Left lobe of liver (tissue), 2 donors: ENCODE results near the gene TMEM138. TPM values are rescaled to one million over a fixed set of nuclear protein-coding genes. Genes with fewer than 3 reads are reported as not detected.
"Not testable (repeated sequence)": the region's sequence is repeated elsewhere in the genome, so short reads cannot be mapped to it uniquely, and the experiment has no call there.

Experiments
- ATAC-seq: fragments of 200-7000 bp; cut with Tn5 transposase; one replicate; pipeline ENCODE4 v1.9.1; 2020; ENCODE audit warnings: mild to moderate bottlenecking, moderate library complexity
- DNase-seq: peaks from one replicate; pipeline ENCODE4 v3.0.0-alpha.2; 2020; ENCODE audit warnings: low spot score
- total RNA-seq: library from RNA; stranded (reverse); gene quantifications from one replicate; pipeline ENCODE4 v1.2.1, GENCODE V29; 2021
- donor health status: DM: no; HTN: no; CAD: no; lungs with moderate emphysema.
- donor health status: DM: no; HTN: yes; CAD: no.

The TMEM138 gene
- total RNA-seq, 1 donor from 2014 or later, result 23.7 TPM

DNA sequence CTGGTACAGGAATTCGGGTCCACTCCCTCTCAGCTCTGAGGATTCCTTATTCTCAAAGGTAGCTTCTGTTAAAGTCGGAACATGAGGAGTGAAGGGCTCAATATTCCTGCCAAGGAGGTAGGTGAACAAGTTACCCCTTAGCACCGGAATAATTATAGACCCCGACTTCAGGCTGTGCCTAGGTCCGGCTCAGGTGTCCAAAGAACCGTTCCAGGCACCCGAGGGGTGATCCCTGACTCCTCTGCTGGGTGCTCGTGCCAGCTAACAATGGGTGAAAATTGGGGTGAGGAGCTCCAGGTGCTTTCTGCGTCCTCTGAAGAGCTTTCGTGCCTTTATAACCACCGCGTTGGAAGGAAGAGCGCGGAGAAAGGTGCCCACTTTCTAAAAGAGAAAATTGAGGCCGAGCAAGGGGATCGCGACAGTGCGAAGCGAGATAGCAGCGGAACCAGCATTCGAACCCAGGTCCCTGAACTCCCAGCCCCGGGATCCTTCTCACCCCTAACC is 885 bp upstream of the TMEM138 start:
- no peak for ATAC-seq
- no peak for DNase-seq

DNA sequence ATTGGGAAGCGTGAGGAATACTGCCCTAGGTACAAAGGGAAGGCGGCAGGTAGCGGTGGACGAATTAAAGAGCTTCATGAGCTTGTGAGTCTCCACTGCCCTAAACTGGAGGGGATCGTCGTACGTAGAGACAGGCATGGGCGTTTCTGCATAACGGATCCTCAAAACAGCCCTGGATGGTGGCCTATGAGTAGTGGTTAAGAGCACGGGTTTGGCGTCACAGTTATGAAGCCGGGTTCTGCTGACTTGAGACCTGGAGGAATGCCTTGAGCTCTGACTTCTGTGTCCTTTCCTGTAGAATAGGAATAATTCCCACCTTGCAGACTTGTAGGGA is 335 bp downstream of the TMEM138 start:
- ATAC-seq (peak; percentile 16), DNase-seq (no peak)

DNA sequence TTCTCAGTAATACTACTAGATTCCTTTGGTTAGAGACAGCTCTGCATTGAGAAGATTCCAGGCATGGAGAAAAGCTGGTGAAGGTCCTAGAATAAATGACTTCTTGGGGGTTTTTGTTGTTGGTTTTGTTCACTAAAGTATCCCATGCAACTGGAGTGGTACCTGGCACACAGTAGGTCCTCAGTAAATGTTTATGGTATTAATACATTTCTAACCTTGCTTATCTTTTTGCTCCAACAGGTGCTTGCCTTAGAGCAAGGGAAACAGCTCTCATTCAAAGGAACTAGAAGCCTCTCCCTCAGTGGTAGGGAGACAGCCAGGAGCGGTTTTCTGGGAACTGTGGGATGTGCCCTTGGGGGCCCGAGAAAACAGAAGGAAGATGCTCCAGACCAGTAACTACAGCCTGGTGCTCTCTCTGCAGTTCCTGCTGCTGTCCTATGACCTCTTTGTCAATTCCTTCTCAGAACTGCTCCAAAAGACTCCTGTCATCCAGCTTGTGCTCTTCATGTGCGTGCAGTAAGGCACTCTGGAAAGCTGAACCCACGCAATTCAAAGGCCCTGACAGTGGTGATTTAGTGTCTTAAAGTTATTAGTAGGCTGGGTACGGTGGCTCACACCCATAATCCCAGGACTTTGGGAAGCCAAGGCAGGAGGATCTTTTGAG is 2.0 kb downstream of the TMEM138 start:
- DNase-seq (no peak), ATAC-seq (no peak)

DNA sequence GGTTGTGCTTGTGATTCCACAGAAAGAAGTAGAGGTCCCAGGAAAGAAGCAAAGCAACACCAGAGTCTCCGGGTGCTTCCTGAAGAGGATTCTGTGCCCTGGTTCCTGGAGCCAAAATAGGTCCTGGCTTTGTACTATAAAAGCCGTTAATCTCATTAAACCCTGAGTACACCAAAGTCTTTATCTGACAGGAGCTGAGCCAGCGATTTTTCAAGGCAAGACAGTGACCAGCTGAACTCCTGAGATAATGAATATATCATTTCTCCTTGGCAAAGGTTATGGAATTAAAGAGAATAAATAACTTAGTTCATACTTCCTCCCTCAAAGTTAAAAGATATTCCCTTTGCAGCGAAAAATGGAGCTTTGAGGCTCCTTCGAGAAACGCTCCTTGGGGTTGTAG is 5.2 kb downstream of the TMEM138 start:
- DNase-seq (no peak), ATAC-seq (no peak)

DNA sequence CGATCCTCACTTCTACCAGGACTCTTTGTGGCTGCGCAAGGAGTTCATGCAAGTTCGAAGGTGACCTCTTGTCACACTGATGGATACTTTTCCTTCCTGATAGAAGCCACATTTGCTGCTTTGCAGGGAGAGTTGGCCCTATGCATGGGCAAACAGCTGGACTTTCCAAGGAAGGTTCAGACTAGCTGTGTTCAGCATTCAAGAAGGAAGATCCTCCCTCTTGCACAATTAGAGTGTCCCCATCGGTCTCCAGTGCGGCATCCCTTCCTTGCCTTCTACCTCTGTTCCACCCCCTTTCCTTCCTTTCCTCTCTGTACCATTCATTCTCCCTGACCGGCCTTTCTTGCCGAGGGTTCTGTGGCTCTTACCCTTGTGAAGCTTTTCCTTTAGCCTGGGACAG is 6.5 kb downstream of the TMEM138 start:
- DNase-seq (no peak), ATAC-seq (no peak)

DNA sequence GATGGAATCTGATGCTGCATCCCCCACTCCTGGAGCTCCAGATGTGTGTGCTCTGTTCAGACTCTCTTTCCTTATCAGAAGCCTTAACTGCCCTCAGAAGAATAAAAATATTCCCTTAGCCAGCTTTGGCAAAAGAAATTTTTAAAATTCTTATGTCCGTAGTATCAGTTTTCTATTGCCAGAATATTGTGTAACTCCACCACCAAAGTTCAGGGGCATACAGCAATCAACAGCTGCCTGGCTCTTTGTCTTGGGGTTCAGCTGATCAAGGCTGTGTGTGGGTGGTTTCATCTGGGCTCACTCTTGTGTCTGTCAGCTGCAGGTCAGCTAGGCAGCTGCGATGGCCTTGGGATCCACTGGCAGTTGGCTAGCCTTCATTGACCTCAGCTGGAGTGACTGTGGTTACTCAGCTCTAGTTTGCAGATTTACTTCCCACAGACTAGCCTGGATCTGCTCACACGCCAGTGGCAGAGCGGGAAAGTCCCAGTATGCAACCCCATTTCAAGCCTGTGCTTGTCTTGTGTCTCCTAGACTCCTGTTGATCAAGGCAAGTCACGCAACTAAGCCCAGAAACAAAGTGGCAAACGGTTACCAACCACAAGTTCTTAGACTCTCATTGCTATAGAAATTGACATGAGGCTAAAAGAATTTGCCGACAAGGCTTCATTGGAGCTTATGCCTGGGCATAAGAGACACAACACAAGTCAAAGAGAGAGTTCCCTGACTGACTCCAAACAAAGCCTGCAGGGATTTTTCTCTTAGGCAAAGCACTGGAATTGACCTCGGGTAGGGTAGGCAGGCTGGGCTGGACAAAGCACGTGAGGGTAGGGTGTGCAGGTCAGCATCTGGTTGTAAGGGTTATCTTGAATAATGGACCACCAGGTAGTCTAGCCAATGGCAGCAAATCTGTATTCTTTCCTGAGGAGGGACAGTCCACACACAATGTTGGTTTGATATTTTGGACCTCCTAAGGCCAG is 7.5 kb downstream of the TMEM138 start:
- ATAC-seq (peak; percentile 96), DNase-seq (peak; percentile 92)

DNA sequence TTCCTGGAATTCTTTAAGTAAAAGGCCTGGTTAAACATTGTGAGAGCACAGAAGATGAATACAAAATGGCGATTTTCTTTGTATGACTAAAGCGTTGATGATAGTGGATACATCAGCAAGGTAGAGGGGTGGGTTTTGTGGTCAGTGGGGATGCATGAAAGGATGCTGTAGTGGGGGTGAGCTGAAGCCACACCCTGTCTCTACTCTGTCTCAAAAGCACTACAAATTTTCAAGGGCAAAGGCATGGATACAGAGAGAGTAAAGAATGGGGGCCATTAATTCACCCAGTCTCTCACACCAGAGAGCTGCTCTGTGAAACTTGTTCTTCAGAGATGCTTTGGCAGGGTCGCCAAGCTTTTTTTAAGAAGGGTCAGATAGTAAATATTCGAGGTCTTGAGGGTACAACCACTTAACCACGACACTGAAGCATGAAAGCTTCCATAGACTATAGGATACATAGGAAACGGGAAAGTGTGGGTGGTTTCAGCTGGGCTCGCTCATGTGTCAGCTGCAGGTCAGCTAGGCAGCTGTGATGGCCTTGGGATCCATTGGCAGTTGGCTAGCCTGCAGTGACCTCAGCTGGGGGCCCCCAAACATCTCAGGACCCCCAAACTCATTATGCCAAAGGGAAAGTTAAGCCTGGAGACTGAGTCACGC is 8.3 kb downstream of the TMEM138 start:
- no peak for ATAC-seq

DNA sequence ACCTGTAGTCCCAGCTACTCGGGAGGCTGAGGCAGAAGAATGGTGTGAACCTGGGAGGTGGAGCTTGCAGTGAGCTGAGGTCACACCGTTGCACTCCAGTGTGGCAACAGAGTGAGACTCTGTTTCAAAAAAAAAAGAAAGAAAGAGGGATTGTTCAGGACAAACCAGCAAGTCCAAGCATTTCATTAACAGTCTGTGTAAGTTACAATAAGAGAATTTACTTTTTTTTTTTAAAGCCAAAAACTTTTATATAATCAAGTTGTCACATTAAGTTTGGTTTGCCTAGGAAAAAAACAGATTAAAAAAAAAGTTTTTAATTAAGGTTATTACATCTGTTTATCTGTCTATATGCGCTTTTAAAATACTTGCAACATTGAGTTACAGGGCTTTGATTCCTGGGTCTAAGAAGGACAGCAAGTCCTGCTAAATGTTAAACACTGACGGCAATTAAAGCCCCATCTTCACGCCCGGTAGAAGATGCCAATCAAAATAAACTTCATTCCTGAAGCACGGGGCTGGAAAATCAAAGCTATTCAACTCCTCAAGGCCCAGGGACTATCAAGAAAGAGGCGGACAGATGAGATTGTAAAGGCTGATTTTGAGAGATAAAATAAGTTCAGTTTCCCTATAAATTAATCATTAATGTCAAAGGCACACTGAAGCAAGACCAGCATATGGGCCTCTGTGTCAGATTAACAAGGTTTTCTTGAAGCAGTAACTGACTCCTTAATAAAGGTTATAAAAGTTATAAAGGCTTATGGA is 10.7 kb downstream of the TMEM138 start:
- no peak for ATAC-seq
- no peak for DNase-seq

More for the DNA sequence above, 8.3 kb downstream of the TMEM138 start:
- no peak for DNase-seq

DNA sequence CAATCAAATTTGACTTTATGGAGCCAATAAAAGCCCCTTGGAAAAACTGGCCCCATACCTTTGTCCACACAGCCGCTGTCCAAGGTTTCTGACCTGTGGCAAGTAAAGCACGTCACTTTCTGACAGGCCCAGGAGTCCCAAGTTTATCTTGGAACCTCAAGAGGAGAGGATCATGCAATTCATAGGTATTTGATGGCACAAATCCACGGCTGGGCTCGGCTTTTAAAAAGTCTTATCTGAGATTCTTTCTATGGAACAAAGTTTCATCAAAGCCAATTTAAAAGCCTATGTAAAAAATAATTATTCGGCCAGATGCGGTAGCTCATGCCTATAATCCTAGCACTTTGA is 13.6 kb downstream of the TMEM138 start:
- peak; percentile 83 for ATAC-seq
- peak; percentile 81 for DNase-seq

DNA sequence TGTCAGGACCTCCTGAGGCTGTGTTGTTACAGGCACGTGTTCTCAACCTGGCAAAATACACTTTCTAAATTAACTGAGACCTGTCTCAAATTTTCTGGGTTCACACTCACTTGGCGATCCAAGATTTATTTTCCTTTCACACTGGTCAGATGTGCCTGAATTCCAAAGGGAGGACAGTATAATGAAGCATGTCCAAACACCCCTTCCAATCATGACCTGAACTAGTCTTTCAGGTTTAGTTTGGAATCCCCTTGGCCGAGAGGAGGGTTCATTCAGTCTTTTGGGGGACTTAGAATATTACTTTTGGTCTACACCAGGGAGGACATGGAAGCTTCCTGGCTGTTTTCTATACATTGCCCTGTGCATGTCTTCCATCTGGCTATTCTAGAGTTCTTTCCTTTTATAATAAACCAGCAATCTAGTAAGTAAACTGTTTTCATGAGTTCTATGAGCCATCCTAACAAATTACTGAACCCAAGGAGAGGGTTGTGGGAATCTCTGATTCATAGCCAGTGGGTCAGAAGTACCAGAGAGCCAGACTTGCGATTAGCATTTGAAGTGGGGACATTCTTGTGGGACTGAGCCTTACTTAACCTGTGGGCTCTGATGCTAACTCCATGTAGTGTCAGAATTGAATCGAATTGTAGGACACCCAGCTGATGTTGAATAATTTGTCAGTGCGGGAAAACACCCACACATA is 15.4 kb downstream of the TMEM138 start:
- DNase-seq, result no peak
- ATAC-seq, result no peak

DNA sequence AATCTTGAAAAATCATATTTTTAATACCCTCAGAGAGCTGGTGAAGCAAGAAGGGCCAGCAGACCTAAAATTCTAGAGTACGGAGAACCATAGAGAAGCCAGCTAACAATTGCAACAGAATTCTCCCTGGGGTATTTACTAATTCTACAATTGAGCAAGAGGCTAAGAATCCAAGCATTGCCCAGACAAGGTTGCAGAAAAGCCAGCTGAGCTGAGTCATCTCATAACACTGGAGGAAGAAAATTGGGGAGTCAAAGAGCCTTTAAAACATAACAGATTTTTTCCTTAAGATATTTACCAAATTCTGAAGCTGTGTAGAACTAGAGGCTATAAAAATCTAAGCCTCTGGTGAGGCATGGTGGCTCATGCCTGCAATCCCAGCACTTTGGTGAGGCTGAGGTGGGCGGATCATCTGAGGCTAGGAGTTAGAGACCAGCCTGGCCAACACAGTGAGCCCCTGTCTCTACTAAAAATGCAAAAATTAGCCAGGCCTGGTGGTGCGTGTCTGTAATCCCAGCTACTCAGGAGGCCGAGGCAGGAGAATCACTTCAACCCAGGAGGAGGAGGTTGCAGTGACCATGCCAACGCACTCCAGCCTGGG is 16.6 kb downstream of the TMEM138 start:
- no peak for DNase-seq
- peak; percentile 86 for ATAC-seq

DNA sequence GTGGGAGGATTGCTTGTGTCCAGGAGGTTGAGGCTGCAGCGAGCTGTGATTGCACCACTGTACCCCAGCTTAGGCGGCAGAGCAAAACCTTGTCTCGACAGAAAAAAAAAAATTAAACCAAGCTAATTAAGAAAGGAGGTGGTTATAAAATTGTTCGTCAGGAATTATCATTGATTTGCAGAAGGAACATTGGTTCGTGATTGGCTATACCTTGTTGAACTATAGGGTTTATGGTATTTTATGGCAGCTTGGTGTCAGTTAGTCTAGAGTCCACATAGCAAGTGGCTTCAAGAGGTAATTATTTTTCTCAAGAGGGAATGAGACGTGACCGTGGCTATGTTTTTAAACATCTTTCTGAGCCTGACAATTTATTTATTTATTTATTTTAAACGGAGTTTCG is 18.7 kb downstream of the TMEM138 start:
- DNase-seq (no peak), ATAC-seq (no peak)

DNA sequence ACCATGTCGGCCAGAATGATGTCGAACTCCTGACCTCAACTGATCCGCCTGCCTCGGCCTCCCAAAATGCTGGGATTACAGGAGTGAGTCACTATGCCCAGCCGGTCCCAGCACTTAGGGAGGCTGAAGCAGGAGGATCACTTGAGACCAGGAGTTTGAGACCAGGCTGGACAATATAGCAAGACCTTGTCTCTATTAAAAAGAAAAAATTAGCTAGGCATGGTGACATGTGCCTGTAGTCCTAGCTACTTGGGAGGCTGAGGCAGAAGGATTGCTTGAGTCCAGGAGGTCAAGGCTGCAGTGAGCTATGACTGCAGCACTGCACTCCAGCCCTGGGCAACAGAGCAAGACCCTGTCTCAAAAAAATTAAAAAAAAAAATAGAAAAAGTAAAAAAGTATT is 21.7 kb downstream of the TMEM138 start:
- DNase-seq, ATAC-seq: not testable (repeated sequence)

DNA sequence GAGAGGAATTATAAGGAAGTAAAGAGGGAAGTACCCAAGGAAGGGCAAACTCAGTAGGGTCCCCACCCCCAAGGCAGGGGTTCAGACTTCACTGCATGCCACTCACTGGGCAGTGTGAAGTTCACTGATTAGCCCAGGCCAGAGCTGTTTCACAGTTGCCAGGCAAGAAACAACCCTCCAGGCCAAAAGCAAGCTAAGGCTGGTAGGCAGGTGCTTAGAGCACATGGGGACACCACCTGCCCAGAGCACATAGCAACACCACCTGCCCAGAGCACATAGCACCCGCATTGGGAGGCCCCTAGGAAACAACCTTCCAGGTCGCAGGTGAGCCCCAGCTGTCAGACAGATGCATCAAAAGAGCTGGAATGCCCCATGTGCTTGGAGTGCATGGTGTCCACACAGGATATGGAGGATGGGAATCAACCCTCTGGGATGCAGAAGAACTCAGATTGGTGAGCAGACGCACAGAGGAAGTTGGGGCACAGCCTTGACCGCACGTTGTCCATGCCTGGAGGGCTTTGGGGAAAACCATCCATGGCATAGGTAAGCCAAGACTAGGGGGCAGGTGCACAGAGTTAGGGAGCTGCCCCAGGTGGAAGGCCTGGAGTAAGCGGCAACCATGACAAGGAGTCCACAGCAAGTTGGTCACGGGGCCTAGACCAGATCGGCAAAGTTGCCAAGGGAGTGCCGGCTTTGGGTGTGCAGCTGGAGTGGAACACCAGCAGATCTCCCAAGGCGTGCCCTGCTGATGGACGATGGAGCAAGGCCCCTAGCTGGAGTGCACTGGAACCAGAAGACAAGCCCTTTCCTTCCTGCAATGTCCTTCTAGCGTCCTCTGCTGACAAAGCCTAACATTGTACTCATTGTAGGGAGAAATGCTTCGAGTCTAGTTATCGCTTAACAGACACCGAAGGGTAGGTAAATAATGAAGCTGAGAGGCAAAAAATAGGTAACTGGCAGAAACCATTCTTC is 22.4 kb downstream of the TMEM138 start:
- DNase-seq (no peak), ATAC-seq (peak; percentile 87)

DNA sequence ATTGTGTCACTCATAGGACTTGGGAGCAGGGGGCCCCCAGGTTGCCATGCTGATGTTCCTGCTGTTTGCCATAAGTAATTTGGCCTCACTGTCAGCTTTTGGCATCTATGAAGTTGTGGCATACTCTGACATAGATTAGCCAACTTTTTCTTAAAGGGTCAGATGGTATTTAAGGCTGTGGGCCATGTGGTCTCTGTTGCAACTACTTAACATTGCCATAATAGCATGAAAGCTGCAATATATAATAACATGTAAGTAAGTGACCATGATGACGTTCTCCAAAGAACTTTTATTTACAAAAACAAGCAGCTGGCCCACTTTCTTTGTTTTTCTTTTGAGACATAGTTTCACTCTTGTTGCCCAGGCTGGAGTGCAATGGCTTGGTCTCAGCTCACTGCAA is 28.0 kb downstream of the TMEM138 start:
- no peak for DNase-seq
- ATAC-seq, result no peak

DNA sequence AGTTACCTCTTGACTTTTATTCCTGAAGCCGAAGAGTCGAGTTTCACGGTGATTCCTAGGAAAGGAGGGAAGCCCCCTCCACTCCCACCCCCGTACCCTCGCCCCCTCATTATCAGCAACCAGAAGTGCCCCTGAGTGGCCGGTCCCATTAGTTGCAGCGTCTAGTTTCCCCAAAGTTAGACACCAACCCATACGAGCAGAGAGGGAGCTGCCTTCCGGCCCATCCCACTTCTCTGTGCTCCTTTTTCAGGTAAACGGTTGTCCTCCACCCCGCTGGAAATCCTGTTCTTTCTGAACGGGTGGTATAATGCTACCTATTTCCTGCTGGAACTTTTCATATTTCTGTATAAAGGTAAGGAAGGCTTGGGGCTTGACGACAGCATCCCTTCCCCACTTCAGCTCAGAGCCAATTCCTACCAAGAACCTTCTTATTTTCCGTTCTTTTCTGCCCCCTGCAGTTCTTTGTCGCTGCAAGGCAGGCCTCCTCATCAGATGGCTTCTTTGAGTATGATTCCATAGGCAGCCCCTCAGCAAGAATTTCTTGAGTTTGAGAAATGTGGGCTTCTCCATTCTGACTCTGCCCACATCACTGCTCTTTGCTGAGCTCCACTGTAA is 30.9 kb downstream of the TMEM138 start:
- no peak for DNase-seq

DNA sequence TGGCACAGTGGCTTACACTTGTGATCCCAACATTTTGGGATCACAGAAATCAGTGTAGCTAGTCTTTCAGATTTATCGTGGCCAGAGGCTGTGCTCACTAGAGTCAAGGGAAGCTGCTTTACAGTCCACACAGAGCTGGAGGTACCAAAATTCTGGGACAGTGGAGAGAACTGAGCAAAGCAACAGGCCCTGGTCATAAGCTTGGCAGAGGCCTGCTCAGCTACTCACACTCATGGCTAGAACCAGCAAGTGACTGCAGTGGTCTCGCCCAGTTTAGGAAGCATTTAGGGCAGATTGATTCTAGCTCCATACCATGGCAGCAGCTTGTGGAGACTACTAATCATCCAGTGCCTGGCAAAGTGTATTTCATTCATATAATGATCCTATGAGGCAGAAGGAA is 39.0 kb downstream of the TMEM138 start:
- ATAC-seq, result no peak
- no peak for DNase-seq

More for the DNA sequence above, 30.9 kb downstream of the TMEM138 start:
- ATAC-seq, result peak; percentile 32

DNA sequence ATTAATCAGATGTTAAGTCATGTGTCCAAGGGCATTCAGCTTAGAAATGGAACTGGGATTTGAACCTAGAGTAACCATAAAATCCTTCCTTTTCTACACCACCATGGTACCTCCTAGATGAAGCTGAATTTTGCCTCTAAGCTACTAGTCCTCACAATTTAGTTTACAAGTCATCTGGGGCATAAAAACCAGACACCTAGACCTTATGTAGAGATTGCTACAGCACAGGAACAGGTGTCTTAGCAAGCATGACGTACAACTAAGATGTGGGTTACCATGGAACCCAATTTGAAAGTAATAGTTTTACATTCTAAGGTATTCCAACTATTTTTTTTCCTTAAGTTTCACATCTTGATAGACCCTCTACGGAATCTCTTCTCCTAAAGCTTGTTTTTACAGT is 39.4 kb downstream of the TMEM138 start:
- ATAC-seq (no peak), DNase-seq (no peak)
